Endothelial cell of umbilical vein (primary cell): ENCODE results near the gene TRMT44. TPM values are rescaled to one million over a fixed set of nuclear protein-coding genes. Genes with fewer than 3 reads are reported as not detected.
A peak's percentile ranks its signal among the peaks of the same experiment; 100 is the strongest.
"Not testable (repeated sequence)": the region's sequence is repeated elsewhere in the genome, so short reads cannot be mapped to it uniquely, and the experiment has no call there.

Experiments
- BruUV-seq: library from RNA; stranded (reverse); fragments of 400-500 nt; replicated peaks from 2 replicates; lab custom pipeline; 2021; lab: Mats Ljungman, UMichigan
- CTCF ChIA-PET: fragments of 300-600, 350-600 bp; sonication (Branson Sonifier 250); formaldehyde crosslinking; loops from one replicate; lab custom pipeline; 2021; ENCODE audit warnings: antibody characterized with exemption, inconsistent platforms; lab: Charles Lee
- POLR2A ChIA-PET: fragments of 300-600, 350-600 bp; sonication (Branson Sonifier 250); formaldehyde crosslinking; loops from one replicate; lab custom pipeline; 2021; ENCODE audit warnings: antibody characterized with exemption, inconsistent platforms; lab: Charles Lee
- DNase-seq: peaks from one replicate; pipeline ENCODE4 v3.0.0-alpha.2; 2011; ENCODE audit warnings: low read depth, low spot score
- FAIRE-seq: peaks from 2 replicates; lab custom pipeline; 2011; peaks lifted over from hg19 to GRCh38; lab: Jason Lieb, UNC
- H2AFZ ChIP-seq: 2 replicates; pipeline ENCODE4 v1.6.0; 2012; ENCODE audit warnings: low read depth, low read length, control low read depth, inconsistent platforms
- H3K27ac ChIP-seq: 2 replicates; pipeline ENCODE4 v1.5.1; 2011; ENCODE audit warnings: low read depth, mild to moderate bottlenecking, control low read depth, low read length, moderate library complexity; ENCODE audit not compliant: insufficient read depth
- H3K27me3 ChIP-seq, 2 experiments: 2 replicates each; pipeline versions ENCODE4 v1.6.0 to v1.6.1; 2011; ENCODE audit warnings: low read length in 2 of 2, mixed read lengths in 1 of 2; ENCODE audit not compliant: control insufficient read depth in 2 of 2, insufficient read depth in 2 of 2
- H3K36me3 ChIP-seq, 2 experiments: 2 replicates in 1 of 2; 3 replicates in 1 of 2; pipeline ENCODE4 v1.5.1; 2011; ENCODE audit warnings: low read length in 2 of 2, mild to moderate bottlenecking in 1 of 2, moderate library complexity in 1 of 2; ENCODE audit not compliant: control insufficient read depth in 2 of 2, insufficient read depth in 2 of 2; ENCODE audit errors: extremely low read depth in 1 of 2
- H3K4me1 ChIP-seq: 3 replicates; pipeline ENCODE4 v1.5.1; 2011; ENCODE audit warnings: mild to moderate bottlenecking, low read length; ENCODE audit not compliant: control insufficient read depth, insufficient read depth; ENCODE audit errors: extremely low read depth
- H3K4me2 ChIP-seq: 2 replicates; pipeline ENCODE4 v1.6.1; 2011; ENCODE audit warnings: low read length, control low read depth, mixed read lengths; ENCODE audit not compliant: insufficient read depth
- H3K4me3 ChIP-seq, 3 experiments: fragments of 200-600 bp in 1 of 3; sonication (generic), shearing (Covaris generic) in 1 of 3; replicated peaks in 1 of 3; 2 replicates each; pipeline ENCODE4 v1.5.1; 2011 to 2016; ENCODE audit warnings: control low read depth in 3 of 3, low read length in 3 of 3, mild to moderate bottlenecking in 2 of 3, inconsistent platforms in 1 of 3, low read depth in 1 of 3, moderate library complexity in 1 of 3; ENCODE audit not compliant: insufficient read depth in 1 of 3
- H3K79me2 ChIP-seq: 2 replicates; pipeline ENCODE4 v1.6.0; 2012; ENCODE audit warnings: low read length, inconsistent platforms; ENCODE audit not compliant: control insufficient read depth, insufficient read depth
- H3K9ac ChIP-seq: replicated peaks from 2 replicates; pipeline ENCODE3; 2011; ENCODE audit warnings: low read length, control low read depth; ENCODE audit not compliant: insufficient read depth; ENCODE audit errors: extremely low read depth
- H3K9me1 ChIP-seq: replicated peaks from 3 replicates; pipeline ENCODE4 v1.6.0; 2011; ENCODE audit warnings: mild to moderate bottlenecking, low read length; ENCODE audit not compliant: control insufficient read depth, insufficient read depth; ENCODE audit errors: extremely low read depth
- H3K9me3 ChIP-seq: replicated peaks from 2 replicates; pipeline ENCODE4 v1.5.1; 2012; ENCODE audit warnings: low read length, inconsistent platforms; ENCODE audit not compliant: control insufficient read depth, insufficient read depth
- H4K20me1 ChIP-seq: replicated peaks from 2 replicates; pipeline ENCODE3; 2011; ENCODE audit warnings: mild to moderate bottlenecking, low read length; ENCODE audit not compliant: control insufficient read depth, insufficient read depth; ENCODE audit errors: extremely low read depth
- EZH2 ChIP-seq: IDR thresholded peaks from 2 replicates; pipeline ENCODE4 v1.6.1; 2012; ENCODE audit warnings: borderline replicate concordance, low read depth, mild to moderate bottlenecking, moderate library complexity, low read length, inconsistent platforms; ENCODE audit not compliant: severe bottlenecking
- GATA2 ChIP-seq: IDR thresholded peaks from 2 replicates; pipeline ENCODE4 v1.7.0; 2011; ENCODE audit warnings: low read depth, mild to moderate bottlenecking, moderate library complexity, mixed read lengths, low read length; ENCODE audit not compliant: insufficient read length, insufficient read depth
- MYC ChIP-seq: IDR thresholded peaks from one replicate; pipeline ENCODE4 v1.6.1; 2011; ENCODE audit warnings: mild to moderate bottlenecking, low read depth, low read length
- POLR2A ChIP-seq: IDR thresholded peaks from 2 replicates; pipeline ENCODE4 v1.6.1; 2012; ENCODE audit warnings: low read depth, mild to moderate bottlenecking, control low read depth, low read length
- dilution Hi-C: fragments of 300-500 bp; cut with MboI; formaldehyde crosslinking; loops from one replicate; pipeline ENCODE4 v1.15.0; 2019; ENCODE audit warnings: low sequenced_read_pairs; ENCODE audit not compliant: extremely low pct_ligation_motif_present
- intact Hi-C: fragments of 100-400 bp; cut with micrococcal nuclease; formaldehyde crosslinking; loops from one replicate; pipeline ENCODE4 v1.10.0; 2022
- polyA plus RNA-seq, 4 experiments: library from polyadenylated mRNA; depleted of rRNA in 3 of 4; stranded (reverse) in 3 of 4; unstranded in 1 of 4; fragments of >200 nt; gene quantifications; 2 replicates each; pipeline versions ENCODE4 v1.2.1 to v1.2.3, GENCODE V29; 2011 to 2012; ENCODE audit warnings: missing spikeins in 1 of 4
- total RNA-seq: library from RNA; stranded (reverse); gene quantifications from 2 replicates; pipeline ENCODE4 v1.2.3, GENCODE V29; 2021
- TF ChIP-seq, protein P1 (sequence below), 2 donors: IDR thresholded peaks; 1 replicate in 1 of 2; 2 replicates in 1 of 2; pipeline ENCODE4 v1.5.1; 2011; ENCODE audit warnings: low read length in 2 of 2, mild to moderate bottlenecking in 2 of 2, moderate library complexity in 2 of 2, control low read depth in 1 of 2, inconsistent platforms in 1 of 2, low read depth in 1 of 2; ENCODE audit not compliant: insufficient read depth in 1 of 2; ENCODE audit errors: extremely low read depth in 1 of 2

Gene TRMT44
- total and polyA plus RNA-seq, 2 donors (not counting 3 experiments of a cell fraction or from before 2014, with no cell fraction given) = 10.4 to 17.3 TPM

DNA sequence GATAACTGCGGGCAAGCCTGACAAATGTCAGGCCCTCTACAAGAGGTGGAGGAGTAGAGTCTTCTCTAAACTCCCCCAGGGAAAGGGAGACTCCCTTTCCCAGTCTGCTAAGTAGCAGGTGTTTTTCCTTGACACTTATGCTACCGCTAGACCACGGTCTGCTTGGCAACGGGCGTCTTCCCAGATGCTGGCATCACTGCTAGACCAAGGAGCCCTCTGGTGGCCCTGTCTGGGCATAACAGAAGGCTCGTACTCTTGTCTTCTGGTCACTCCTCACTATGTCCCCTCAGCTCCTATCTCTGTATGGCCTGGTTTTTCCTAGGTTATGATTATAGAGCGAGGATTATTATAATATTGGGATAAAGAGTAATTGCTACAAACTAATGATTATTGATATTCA, 33.7 kb upstream of the TRMT44 start:
- intact Hi-C loops = loop anchor here (1.0 kb wide), 1 partner anchor 165 kb away; no protein-coding TSS in a partner anchor
- H3K9me1 ChIP-seq, H4K20me1 ChIP-seq, H2AFZ ChIP-seq, H3K9me3 ChIP-seq, POLR2A ChIA-PET, H3K4me3 ChIP-seq, H3K27me3 ChIP-seq, H3K9ac ChIP-seq, H3K27ac ChIP-seq, H3K4me2 ChIP-seq, dilution Hi-C loops, BruUV-seq, H3K79me2 ChIP-seq: not testable (repeated sequence)
- peaks cover 0 to 17% of the 10 kb centered on the region in 2 experiments for H3K36me3 ChIP-seq
- FAIRE-seq (peak; percentile 69), DNase-seq (peak; percentile 16)
- peaks cover 11% of the 10 kb centered on the region for H3K4me1 ChIP-seq
- TF ChIP-seq, protein P1, sequence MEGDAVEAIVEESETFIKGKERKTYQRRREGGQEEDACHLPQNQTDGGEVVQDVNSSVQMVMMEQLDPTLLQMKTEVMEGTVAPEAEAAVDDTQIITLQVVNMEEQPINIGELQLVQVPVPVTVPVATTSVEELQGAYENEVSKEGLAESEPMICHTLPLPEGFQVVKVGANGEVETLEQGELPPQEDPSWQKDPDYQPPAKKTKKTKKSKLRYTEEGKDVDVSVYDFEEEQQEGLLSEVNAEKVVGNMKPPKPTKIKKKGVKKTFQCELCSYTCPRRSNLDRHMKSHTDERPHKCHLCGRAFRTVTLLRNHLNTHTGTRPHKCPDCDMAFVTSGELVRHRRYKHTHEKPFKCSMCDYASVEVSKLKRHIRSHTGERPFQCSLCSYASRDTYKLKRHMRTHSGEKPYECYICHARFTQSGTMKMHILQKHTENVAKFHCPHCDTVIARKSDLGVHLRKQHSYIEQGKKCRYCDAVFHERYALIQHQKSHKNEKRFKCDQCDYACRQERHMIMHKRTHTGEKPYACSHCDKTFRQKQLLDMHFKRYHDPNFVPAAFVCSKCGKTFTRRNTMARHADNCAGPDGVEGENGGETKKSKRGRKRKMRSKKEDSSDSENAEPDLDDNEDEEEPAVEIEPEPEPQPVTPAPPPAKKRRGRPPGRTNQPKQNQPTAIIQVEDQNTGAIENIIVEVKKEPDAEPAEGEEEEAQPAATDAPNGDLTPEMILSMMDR (IDR thresholded peaks at IDR 0.05; ENCODE audit: extremely low read depth in 1 of 2, insufficient read depth in 1 of 2, low read depth in 1 of 2, low read length in 2 of 2) = peak; percentile 14 to 41
- CTCF ChIA-PET = interaction anchor here (1.0 to 2.5 kb wide), 6 partner anchors 22 to 230 kb away, joined by 3 to 27 read pairs (median 8); no protein-coding TSS in a partner anchor

DNA sequence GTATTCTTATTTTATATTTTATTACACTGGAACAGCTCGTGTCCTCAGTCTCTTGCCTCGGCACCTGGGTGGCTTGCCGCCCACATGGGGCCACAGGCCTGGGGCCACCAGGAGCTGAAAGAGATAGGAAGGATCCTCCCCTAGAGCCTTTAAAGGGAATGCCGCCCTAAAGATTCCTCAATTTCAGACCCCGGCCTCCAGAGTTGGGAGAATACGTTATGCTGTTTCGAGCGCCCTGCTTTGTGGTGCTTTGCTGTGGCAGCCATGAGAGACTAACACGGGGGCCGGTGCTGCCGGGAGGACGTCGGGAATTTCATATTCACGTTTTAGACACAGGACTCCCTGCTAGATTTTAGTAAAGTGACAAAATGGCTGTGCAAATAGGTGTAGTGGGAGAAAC, 33.3 kb upstream of the TRMT44 start:
- Histone ChIP-seq H3K4me2 (no peak overlapping the region), H3K9ac (no peak overlapping the region), H3K27me3 (no peaks in the 10 kb centered on the region), H3K79me2 (no peaks in the 10 kb centered on the region), H2AFZ (no peak overlapping the region), H3K9me1 (no peaks in the 10 kb centered on the region), H3K36me3 (peaks cover 0 to 17% of the 10 kb centered on the region in 2 experiments), H4K20me1 (no peaks in the 10 kb centered on the region), H3K27ac (no peak overlapping the region), H3K4me3 (no peak overlapping the region), H3K9me3 (no peaks in the 10 kb centered on the region), H3K4me1 (peaks cover 8% of the 10 kb centered on the region)
- FAIRE-seq (no peak), DNase-seq (no peak)
- ChIA-PET POLR2A (no interaction called here), CTCF (interaction anchor here (1.0 to 2.5 kb wide), 6 partner anchors 21 to 231 kb away, joined by 3 to 27 read pairs (median 8); no protein-coding TSS in a partner anchor)
- no TSS peak for BruUV-seq
- TF ChIP-seq GATA2 (no peak), MYC (no peak), POLR2A (no peak), EZH2 (no peak)
- dilution Hi-C loops (no loop called here), intact Hi-C loops (loop anchor here (1.0 kb wide), 1 partner anchor 165 kb away; no protein-coding TSS in a partner anchor)
